ENCODE results near the gene TTC7B.

- TF ChIP-seq POLR2A (IDR thresholded peaks at IDR 0.05; ENCODE audit: low read depth, low read length) (no peak), POLR2AphosphoS5 (IDR thresholded peaks at IDR 0.05; ENCODE audit: low read depth, low read length) (no peak)
Measured at GRCh38 chr14:90850487-90850886, 34.3 kb upstream of the TTC7B start.
